Astrocyte (in vitro differentiated cells and primary cell): ENCODE measurements around the gene ORC4. TPM values are rescaled to one million over a fixed set of nuclear protein-coding genes. Genes with fewer than 3 reads are reported as not detected.

Source experiments
- DNase-seq: peaks from one replicate; pipeline ENCODE4 v3.0.0-alpha.2; 2010; ENCODE audit warnings: low read depth
- FAIRE-seq: peaks from 2 replicates; lab custom pipeline; 2011; peaks lifted over from hg19 to GRCh38; lab: Jason Lieb, UNC
- H2AFZ ChIP-seq: 2 replicates; pipeline ENCODE4 v1.6.0; 2012; ENCODE audit warnings: low read depth, low read length, inconsistent platforms
- H3K27ac ChIP-seq: 2 replicates; pipeline ENCODE4 v1.5.1; 2011; ENCODE audit warnings: low read depth, low read length, inconsistent platforms
- H3K27me3 ChIP-seq: 2 replicates; pipeline ENCODE4 v1.6.0; 2011; ENCODE audit warnings: low read length, inconsistent platforms; ENCODE audit not compliant: insufficient read depth
- H3K36me3 ChIP-seq: 2 replicates; pipeline ENCODE4 v1.5.1; 2011; ENCODE audit warnings: low read length, inconsistent platforms; ENCODE audit not compliant: insufficient read depth
- H3K4me1 ChIP-seq: 2 replicates; pipeline ENCODE4 v1.5.1; 2011; ENCODE audit warnings: low read length, inconsistent platforms; ENCODE audit not compliant: insufficient read depth
- H3K4me2 ChIP-seq: 2 replicates; pipeline ENCODE4 v1.6.0; 2012; ENCODE audit warnings: low read length, inconsistent platforms
- H3K4me3 ChIP-seq: 2 replicates; pipeline ENCODE4 v1.5.1; 2011; ENCODE audit warnings: low read depth, mild to moderate bottlenecking, low read length, inconsistent platforms; ENCODE audit not compliant: insufficient read depth
- H3K79me2 ChIP-seq: 2 replicates; pipeline ENCODE4 v1.6.0; 2012; ENCODE audit warnings: mild to moderate bottlenecking, low read length, inconsistent platforms; ENCODE audit not compliant: insufficient read depth
- H3K9ac ChIP-seq: 2 replicates; pipeline ENCODE4 v1.6.0; 2012; ENCODE audit warnings: mild to moderate bottlenecking, low read length, inconsistent platforms
- H3K9me3 ChIP-seq: 2 replicates; pipeline ENCODE4 v1.5.1; 2012; ENCODE audit warnings: low read depth, mild to moderate bottlenecking, low read length, inconsistent platforms; ENCODE audit not compliant: insufficient read depth
- H4K20me1 ChIP-seq: 2 replicates; pipeline ENCODE4 v1.6.0; 2012; ENCODE audit warnings: low read length, inconsistent platforms; ENCODE audit not compliant: insufficient read depth
- H3K27ac Mint-ChIP-seq: one replicate; pipeline ENCODE4 v1.8.0; 2021; ENCODE audit warnings: mild to moderate bottlenecking, mixed read lengths; ENCODE audit not compliant: unreplicated experiment
- H3K27me3 Mint-ChIP-seq: one replicate; pipeline ENCODE4 v1.8.0; 2021; ENCODE audit warnings: low read depth, mixed read lengths; ENCODE audit not compliant: unreplicated experiment
- H3K36me3 Mint-ChIP-seq: one replicate; pipeline ENCODE4 v1.8.0; 2021; ENCODE audit warnings: low read depth, mixed read lengths; ENCODE audit not compliant: unreplicated experiment
- H3K4me1 Mint-ChIP-seq: one replicate; pipeline ENCODE4 v1.8.0; 2021; ENCODE audit warnings: low read depth, mixed read lengths; ENCODE audit not compliant: unreplicated experiment
- H3K4me3 Mint-ChIP-seq: one replicate; pipeline ENCODE4 v1.8.0; 2021; ENCODE audit warnings: mild to moderate bottlenecking, moderate library complexity, mixed read lengths; ENCODE audit not compliant: unreplicated experiment
- H3K9me3 Mint-ChIP-seq: one replicate; pipeline ENCODE4 v1.8.0; 2021; ENCODE audit warnings: mild to moderate bottlenecking, mixed read lengths; ENCODE audit not compliant: unreplicated experiment
- EZH2 ChIP-seq: IDR thresholded peaks from 2 replicates; pipeline ENCODE4 v1.6.1; 2012; ENCODE audit warnings: mild to moderate bottlenecking, low read length, inconsistent platforms; ENCODE audit not compliant: insufficient read depth
- total RNA-seq: library from RNA; stranded (reverse); gene quantifications from 2 replicates; pipeline ENCODE4 v1.2.1, GENCODE V29; 2021
- TF ChIP-seq, protein P1 (sequence below): IDR thresholded peaks from 2 replicates; pipeline ENCODE4 v1.5.1; 2011; ENCODE audit warnings: low read depth, mild to moderate bottlenecking, inconsistent platforms, low read length, moderate library complexity; ENCODE audit not compliant: insufficient read depth

ORC4 gene
- total RNA-seq, 1 donor from 2014 or later = 43.8 TPM

DNA sequence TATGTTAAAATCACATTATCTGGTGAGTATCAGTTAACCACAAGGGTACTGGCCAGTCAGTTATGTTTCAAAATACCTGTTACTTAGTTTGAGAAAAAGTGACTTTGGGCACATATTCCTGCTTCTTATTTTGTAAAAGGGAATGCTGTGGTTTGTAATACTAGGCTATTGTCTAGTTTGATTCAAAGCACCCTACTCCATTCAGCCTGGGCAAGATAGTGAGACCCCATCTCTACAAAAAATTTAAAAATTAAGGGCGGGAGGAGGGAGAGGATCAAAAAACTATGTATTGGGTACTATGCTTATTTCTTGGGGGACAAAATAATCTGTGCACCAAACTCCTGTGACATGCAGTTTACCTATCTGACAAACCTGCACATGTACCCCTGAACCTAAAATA is 19.2 kb upstream of the ORC4 start:
- Histone ChIP-seq H3K9me3 (no peaks in the 10 kb centered on the region), H3K27me3 (no peaks in the 10 kb centered on the region), H4K20me1 (peaks cover 20% of the 10 kb centered on the region), H3K4me1 (no peaks in the 10 kb centered on the region), H3K9ac (no peak overlapping the region), H3K79me2 (peaks cover 8% of the 10 kb centered on the region), H3K4me3 (no peak overlapping the region), H3K36me3 (no peaks in the 10 kb centered on the region), H2AFZ (no peak overlapping the region), H3K27ac (no peak overlapping the region), H3K4me2 (no peak overlapping the region)
- Mint-ChIP-seq H3K4me1 (peaks cover 1% of the 10 kb centered on the region), H3K36me3 (peaks cover 9% of the 10 kb centered on the region), H3K9me3 (no peaks in the 10 kb centered on the region), H3K27ac (no peak overlapping the region), H3K27me3 (no peaks in the 10 kb centered on the region), H3K4me3 (no peak overlapping the region)
- TF ChIP-seq, protein P1, sequence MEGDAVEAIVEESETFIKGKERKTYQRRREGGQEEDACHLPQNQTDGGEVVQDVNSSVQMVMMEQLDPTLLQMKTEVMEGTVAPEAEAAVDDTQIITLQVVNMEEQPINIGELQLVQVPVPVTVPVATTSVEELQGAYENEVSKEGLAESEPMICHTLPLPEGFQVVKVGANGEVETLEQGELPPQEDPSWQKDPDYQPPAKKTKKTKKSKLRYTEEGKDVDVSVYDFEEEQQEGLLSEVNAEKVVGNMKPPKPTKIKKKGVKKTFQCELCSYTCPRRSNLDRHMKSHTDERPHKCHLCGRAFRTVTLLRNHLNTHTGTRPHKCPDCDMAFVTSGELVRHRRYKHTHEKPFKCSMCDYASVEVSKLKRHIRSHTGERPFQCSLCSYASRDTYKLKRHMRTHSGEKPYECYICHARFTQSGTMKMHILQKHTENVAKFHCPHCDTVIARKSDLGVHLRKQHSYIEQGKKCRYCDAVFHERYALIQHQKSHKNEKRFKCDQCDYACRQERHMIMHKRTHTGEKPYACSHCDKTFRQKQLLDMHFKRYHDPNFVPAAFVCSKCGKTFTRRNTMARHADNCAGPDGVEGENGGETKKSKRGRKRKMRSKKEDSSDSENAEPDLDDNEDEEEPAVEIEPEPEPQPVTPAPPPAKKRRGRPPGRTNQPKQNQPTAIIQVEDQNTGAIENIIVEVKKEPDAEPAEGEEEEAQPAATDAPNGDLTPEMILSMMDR = no peak
- no peak for TF ChIP-seq EZH2
- DNase-seq (peak; percentile 3), FAIRE-seq (no peak)

DNA sequence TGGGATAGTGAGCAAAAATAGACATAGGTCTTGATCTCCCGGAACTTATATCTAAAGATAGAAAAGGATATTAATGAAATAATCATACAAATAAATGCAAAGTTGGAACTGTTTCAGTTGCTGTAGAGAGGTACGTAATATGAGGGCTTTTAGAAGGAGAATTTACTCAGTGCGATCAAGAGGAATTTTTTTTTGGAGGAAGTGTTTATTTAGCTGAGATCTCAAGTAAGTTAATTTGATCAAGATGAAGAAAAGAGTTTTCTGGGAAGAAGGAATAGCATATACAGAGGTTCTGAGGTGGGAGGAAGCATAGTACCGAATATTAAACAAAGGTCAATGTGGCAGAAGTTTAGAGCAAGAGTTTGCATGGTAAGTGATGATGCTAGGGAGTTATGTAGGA is 11.7 kb upstream of the ORC4 start:
- H3K27me3 Mint-ChIP-seq = no peaks in the 10 kb centered on the region
- FAIRE-seq (no peak), DNase-seq (no peak)
- peaks cover 8% of the 10 kb centered on the region for H4K20me1 ChIP-seq
- H3K36me3 Mint-ChIP-seq = peaks cover 3% of the 10 kb centered on the region
- H3K4me1 Mint-ChIP-seq = peaks cover 2% of the 10 kb centered on the region
- no peaks in the 10 kb centered on the region for H3K9me3 Mint-ChIP-seq
- no peak overlapping the region for H2AFZ ChIP-seq
- no peaks in the 10 kb centered on the region for H3K27me3 ChIP-seq
- no peak overlapping the region for H3K4me2 ChIP-seq
- H3K79me2 ChIP-seq = peaks cover 51% of the 10 kb centered on the region
- TF ChIP-seq EZH2 = no peak
- TF ChIP-seq, protein P1 = no peak
- H3K27ac ChIP-seq = no peak overlapping the region
- no peak overlapping the region for H3K27ac Mint-ChIP-seq
- H3K9me3 ChIP-seq = no peaks in the 10 kb centered on the region
- no peak overlapping the region for H3K4me3 Mint-ChIP-seq
- no peak overlapping the region for H3K9ac ChIP-seq
- H3K4me1 ChIP-seq = no peaks in the 10 kb centered on the region
- no peak overlapping the region for H3K4me3 ChIP-seq
- H3K36me3 ChIP-seq = no peaks in the 10 kb centered on the region

DNA sequence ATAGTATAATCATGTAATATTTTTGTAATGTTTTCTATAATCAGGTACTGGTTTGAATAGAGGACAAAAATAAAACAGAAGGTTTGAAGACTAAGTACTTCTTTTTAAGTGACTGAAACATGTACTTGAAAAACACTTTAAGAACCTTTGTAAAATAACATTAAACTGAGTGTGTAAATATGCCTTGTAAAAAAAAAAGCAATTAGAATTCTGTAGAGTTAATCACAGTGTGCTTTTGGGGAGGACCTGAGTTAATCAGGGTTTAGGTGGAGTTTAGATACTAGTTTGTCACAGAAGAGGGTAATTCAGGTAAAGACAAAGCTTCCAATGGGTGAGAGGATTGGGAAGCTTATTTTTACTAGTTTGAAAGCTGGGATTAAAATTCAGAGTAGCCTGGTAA is 10.6 kb upstream of the ORC4 start:
- H3K27ac Mint-ChIP-seq = no peak overlapping the region
- Histone ChIP-seq H3K4me3 (no peak overlapping the region), H3K27ac (no peak overlapping the region), H3K27me3 (no peaks in the 10 kb centered on the region), H3K4me1 (no peaks in the 10 kb centered on the region), H4K20me1 (peaks cover 10% of the 10 kb centered on the region), H3K4me2 (no peak overlapping the region), H2AFZ (no peak overlapping the region), H3K79me2 (peaks cover 61% of the 10 kb centered on the region), H3K9ac (no peak overlapping the region), H3K36me3 (no peaks in the 10 kb centered on the region), H3K9me3 (no peaks in the 10 kb centered on the region)
- peaks cover 3% of the 10 kb centered on the region for H3K36me3 Mint-ChIP-seq
- no peak overlapping the region for H3K4me3 Mint-ChIP-seq
- no peaks in the 10 kb centered on the region for H3K27me3 Mint-ChIP-seq
- FAIRE-seq (no peak), DNase-seq (no peak)
- peaks cover 6% of the 10 kb centered on the region for H3K4me1 Mint-ChIP-seq
- TF ChIP-seq EZH2 = no peak
- TF ChIP-seq, protein P1 = no peak
- H3K9me3 Mint-ChIP-seq = no peaks in the 10 kb centered on the region
